OCI-LY3 (cell line): ENCODE measurements around the gene ADARB2.

ENCODE experiments used
- EZH2phosphoT487 ChIP-seq: fragments of 200-600 bp; shearing (Covaris generic); IDR thresholded peaks from 2 replicates; pipeline ENCODE4 v1.6.1; 2018; ENCODE audit warnings: antibody characterized with exemption, mixed run types, low read depth
- TF ChIP-seq, protein P1 (sequence below): fragments of 200-600, 300-600 bp; sonication (generic); IDR thresholded peaks from 2 replicates; pipeline ENCODE4 v1.5.1; 2014; ENCODE audit warnings: antibody characterized with exemption, low read length, low read depth

DNA sequence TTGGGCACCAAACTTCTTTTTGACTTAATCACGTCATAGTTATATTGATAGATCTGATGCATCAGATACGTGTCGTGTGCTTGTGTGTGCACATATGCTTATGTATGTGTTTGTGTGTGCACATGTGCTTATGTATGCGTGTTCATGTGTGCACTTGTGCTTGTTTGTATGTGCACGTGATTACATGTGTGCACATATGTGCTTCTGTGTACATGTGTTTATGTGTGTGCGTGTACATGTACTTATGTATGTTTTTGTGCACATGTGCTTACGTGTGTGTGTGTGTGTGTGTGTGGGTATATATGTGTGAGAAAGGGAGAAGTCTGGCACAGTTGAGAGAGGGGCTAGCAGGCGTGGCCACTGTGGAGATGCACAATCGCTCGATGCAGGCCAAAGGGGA, 507.8 kb downstream of the ADARB2 start:
- TF ChIP-seq, protein P1, sequence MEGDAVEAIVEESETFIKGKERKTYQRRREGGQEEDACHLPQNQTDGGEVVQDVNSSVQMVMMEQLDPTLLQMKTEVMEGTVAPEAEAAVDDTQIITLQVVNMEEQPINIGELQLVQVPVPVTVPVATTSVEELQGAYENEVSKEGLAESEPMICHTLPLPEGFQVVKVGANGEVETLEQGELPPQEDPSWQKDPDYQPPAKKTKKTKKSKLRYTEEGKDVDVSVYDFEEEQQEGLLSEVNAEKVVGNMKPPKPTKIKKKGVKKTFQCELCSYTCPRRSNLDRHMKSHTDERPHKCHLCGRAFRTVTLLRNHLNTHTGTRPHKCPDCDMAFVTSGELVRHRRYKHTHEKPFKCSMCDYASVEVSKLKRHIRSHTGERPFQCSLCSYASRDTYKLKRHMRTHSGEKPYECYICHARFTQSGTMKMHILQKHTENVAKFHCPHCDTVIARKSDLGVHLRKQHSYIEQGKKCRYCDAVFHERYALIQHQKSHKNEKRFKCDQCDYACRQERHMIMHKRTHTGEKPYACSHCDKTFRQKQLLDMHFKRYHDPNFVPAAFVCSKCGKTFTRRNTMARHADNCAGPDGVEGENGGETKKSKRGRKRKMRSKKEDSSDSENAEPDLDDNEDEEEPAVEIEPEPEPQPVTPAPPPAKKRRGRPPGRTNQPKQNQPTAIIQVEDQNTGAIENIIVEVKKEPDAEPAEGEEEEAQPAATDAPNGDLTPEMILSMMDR: no peak
- TF ChIP-seq EZH2phosphoT487: no peak
